OCI-LY1 (cell line): ENCODE results near the gene RIN1.

Source experiments
- H2AFZ ChIP-seq: fragments of 200-600 bp; sonication (generic), shearing (Covaris generic); 2 replicates; pipeline ENCODE4 v1.6.0; 2014; ENCODE audit warnings: antibody characterized with exemption, mild to moderate bottlenecking, low read length
- H3F3A ChIP-seq: fragments of 200-600 bp; sonication (generic), shearing (Covaris generic); 2 replicates; pipeline ENCODE4 v1.6.0; 2014; ENCODE audit warnings: mild to moderate bottlenecking, antibody characterized with exemption, low read length, moderate library complexity; ENCODE audit not compliant: insufficient read depth
- H3K27ac ChIP-seq: fragments of 200-600 bp; sonication (generic); 2 replicates; pipeline ENCODE4 v1.5.1; 2014; ENCODE audit warnings: low read length, mixed run types, mild to moderate bottlenecking, low read depth; ENCODE audit not compliant: poor library complexity, severe bottlenecking
- H3K27me3 ChIP-seq: fragments of 200-600 bp; sonication (generic); 2 replicates; pipeline ENCODE4 v1.6.0; 2014; ENCODE audit warnings: antibody characterized with exemption, mild to moderate bottlenecking, low read length, moderate library complexity; ENCODE audit not compliant: insufficient read depth
- H3K36me3 ChIP-seq: fragments of 200-600 bp; sonication (generic); 2 replicates; pipeline ENCODE4 v1.6.1; 2014; ENCODE audit warnings: mild to moderate bottlenecking, antibody characterized with exemption, low read length, moderate library complexity, mixed read lengths; ENCODE audit not compliant: insufficient read depth
- H3K4me1 ChIP-seq: fragments of 200-600 bp; sonication (generic); 2 replicates; pipeline ENCODE4 v1.5.1; 2014; ENCODE audit warnings: mild to moderate bottlenecking, low read length, moderate library complexity; ENCODE audit not compliant: insufficient read depth, severe bottlenecking
- H3K4me2 ChIP-seq: fragments of 200-600 bp; sonication (generic), shearing (Covaris generic); 2 replicates; pipeline ENCODE4 v1.6.1; 2014; ENCODE audit warnings: low read length
- H3K4me3 ChIP-seq: fragments of 200-600 bp; sonication (generic); 2 replicates; pipeline ENCODE4 v1.5.1; 2014; ENCODE audit warnings: low read length, low read depth, mild to moderate bottlenecking, mixed read lengths; ENCODE audit not compliant: poor library complexity, severe bottlenecking
- H3K79me2 ChIP-seq: fragments of 200-600 bp; shearing (Covaris generic); 2 replicates; pipeline ENCODE4 v1.6.1; 2016; ENCODE audit warnings: mixed run types, low read length, mixed read lengths; ENCODE audit not compliant: insufficient read depth
- H3K9ac ChIP-seq: fragments of 200-600 bp; sonication (generic), shearing (Covaris generic); 2 replicates; pipeline ENCODE4 v1.6.1; 2014; ENCODE audit warnings: mild to moderate bottlenecking, low read length, mixed read lengths
- H3K9me2 ChIP-seq: fragments of 200-600 bp; sonication (generic), shearing (Covaris generic); 2 replicates; pipeline ENCODE4 v1.6.1; 2014; ENCODE audit warnings: low read depth, mild to moderate bottlenecking, low read length, mixed read lengths
- H3K9me3 ChIP-seq: fragments of 200-600 bp; shearing (Covaris generic); 2 replicates; pipeline ENCODE4 v1.6.1; 2014; ENCODE audit warnings: low read length, mixed read lengths
- H4K20me1 ChIP-seq: fragments of 200-600 bp; sonication (generic), shearing (Covaris generic); 2 replicates; pipeline ENCODE4 v1.6.0; 2016; ENCODE audit warnings: mild to moderate bottlenecking, low read length; ENCODE audit not compliant: insufficient read depth
- EZH2 ChIP-seq: fragments of 200-600 bp; sonication (generic), shearing (Covaris generic); IDR thresholded peaks from 2 replicates; pipeline ENCODE4 v1.8.0; 2017; ENCODE audit warnings: borderline replicate concordance, mixed run types, mild to moderate bottlenecking, antibody characterized with exemption, low read length, moderate library complexity, mixed read lengths
- TF ChIP-seq, protein P1 (sequence below): fragments of 200-600 bp; sonication (generic), shearing (Covaris generic); IDR thresholded peaks from 2 replicates; pipeline ENCODE4 v1.5.1; 2017; ENCODE audit warnings: mild to moderate bottlenecking, antibody characterized with exemption, low read length, moderate library complexity, mixed read lengths

Gene RIN1

GRCh38 chr11:66291706-66292542, 44.3 kb downstream of the RIN1 start, which contains the start of gene TMEM151A:
TMEM151A (plus strand) TSS chr11:66291894; CDS start chr11:66292014, 120 bp downstream.
- H3K9ac ChIP-seq, result no peak within 1 kb of the TSS

DNA sequence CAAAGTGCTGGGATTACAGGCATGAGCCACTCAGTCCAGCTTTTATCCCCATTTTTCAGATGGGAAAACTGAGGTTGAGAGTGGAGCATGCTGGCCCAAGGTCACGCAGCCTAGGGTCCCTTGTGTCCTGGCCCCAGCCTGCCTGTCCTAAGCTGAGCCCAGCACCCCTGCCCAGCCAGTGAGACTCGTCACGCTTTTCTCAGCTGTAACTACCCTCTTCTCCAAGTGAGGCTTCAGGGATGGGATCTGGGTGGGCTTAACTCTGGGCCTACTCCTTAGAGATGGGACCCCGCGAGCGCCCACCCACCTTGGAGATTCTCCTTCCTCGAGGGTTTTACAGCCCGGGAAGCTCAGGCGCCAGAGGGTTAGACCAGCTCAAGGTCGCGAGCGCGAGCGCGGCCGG, 44.9 kb downstream of the RIN1 start:
- no peak overlapping the region for H3K4me3 ChIP-seq
- no peaks in the 10 kb centered on the region for H3K9me3 ChIP-seq
- no peaks in the 10 kb centered on the region for H3K9me2 ChIP-seq
- H4K20me1 ChIP-seq, result no peaks in the 10 kb centered on the region
- H3K79me2 ChIP-seq, result no peaks in the 10 kb centered on the region
- no peaks in the 10 kb centered on the region for H3F3A ChIP-seq
- H3K9ac ChIP-seq, result no peak overlapping the region
- H3K4me1 ChIP-seq, result peaks cover 22% of the 10 kb centered on the region
- H3K27ac ChIP-seq, result no peak overlapping the region
- TF ChIP-seq, protein P1, sequence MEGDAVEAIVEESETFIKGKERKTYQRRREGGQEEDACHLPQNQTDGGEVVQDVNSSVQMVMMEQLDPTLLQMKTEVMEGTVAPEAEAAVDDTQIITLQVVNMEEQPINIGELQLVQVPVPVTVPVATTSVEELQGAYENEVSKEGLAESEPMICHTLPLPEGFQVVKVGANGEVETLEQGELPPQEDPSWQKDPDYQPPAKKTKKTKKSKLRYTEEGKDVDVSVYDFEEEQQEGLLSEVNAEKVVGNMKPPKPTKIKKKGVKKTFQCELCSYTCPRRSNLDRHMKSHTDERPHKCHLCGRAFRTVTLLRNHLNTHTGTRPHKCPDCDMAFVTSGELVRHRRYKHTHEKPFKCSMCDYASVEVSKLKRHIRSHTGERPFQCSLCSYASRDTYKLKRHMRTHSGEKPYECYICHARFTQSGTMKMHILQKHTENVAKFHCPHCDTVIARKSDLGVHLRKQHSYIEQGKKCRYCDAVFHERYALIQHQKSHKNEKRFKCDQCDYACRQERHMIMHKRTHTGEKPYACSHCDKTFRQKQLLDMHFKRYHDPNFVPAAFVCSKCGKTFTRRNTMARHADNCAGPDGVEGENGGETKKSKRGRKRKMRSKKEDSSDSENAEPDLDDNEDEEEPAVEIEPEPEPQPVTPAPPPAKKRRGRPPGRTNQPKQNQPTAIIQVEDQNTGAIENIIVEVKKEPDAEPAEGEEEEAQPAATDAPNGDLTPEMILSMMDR, result no peak
- TF ChIP-seq EZH2, result no peak
- no peaks in the 10 kb centered on the region for H3K36me3 ChIP-seq
- H3K27me3 ChIP-seq, result no peaks in the 10 kb centered on the region
- no peak overlapping the region for H3K4me2 ChIP-seq
- no peak overlapping the region for H2AFZ ChIP-seq

More at GRCh38 chr11:66291706-66292542, 44.3 kb downstream of the RIN1 start, which contains the start of gene TMEM151A:
- Histone ChIP-seq H3K27me3 (no peaks in the 10 kb centered on the region), H3K36me3 (no peaks in the 10 kb centered on the region), H3K4me2 (no peak within 1 kb of the TSS), H3K27ac (no peak within 1 kb of the TSS), H3K4me1 (peaks cover 22% of the 10 kb centered on the region), H3K9me3 (no peaks in the 10 kb centered on the region), H3K9me2 (no peaks in the 10 kb centered on the region), H3K4me3 (no peak within 1 kb of the TSS), H2AFZ (no peak within 1 kb of the TSS), H4K20me1 (no peaks in the 10 kb centered on the region), H3F3A (no peaks in the 10 kb centered on the region), H3K79me2 (no peaks in the 10 kb centered on the region)
- TF ChIP-seq, protein P1, result no peak
- TF ChIP-seq EZH2, result no peak

GRCh38 chr11:66290330-66290621, 46.0 kb downstream of the RIN1 start:
- no peaks in the 10 kb centered on the region for H3F3A ChIP-seq
- no peaks in the 10 kb centered on the region for H3K27me3 ChIP-seq
- TF ChIP-seq, protein P1, result no peak
- no peak for TF ChIP-seq EZH2
- peak overlapping the region; percentile 56; the same call in 1 of the 2 replicates for H3K4me2 ChIP-seq
- no peaks in the 10 kb centered on the region for H3K79me2 ChIP-seq
- peaks cover 22% of the 10 kb centered on the region for H3K4me1 ChIP-seq
- H4K20me1 ChIP-seq, result no peaks in the 10 kb centered on the region
- H3K9me2 ChIP-seq, result no peaks in the 10 kb centered on the region
- no peak overlapping the region for H3K27ac ChIP-seq
- H2AFZ ChIP-seq, result no peak overlapping the region
- H3K9me3 ChIP-seq, result no peaks in the 10 kb centered on the region
- no peak overlapping the region for H3K9ac ChIP-seq
- H3K36me3 ChIP-seq, result no peaks in the 10 kb centered on the region
- H3K4me3 ChIP-seq, result peak overlapping the region; percentile 71
